K562 (cell line): ENCODE data around the gene TRIP12. TPM values are rescaled to one million over a fixed set of nuclear protein-coding genes. Genes with fewer than 3 reads are reported as not detected.

Experiments used
- CREBBP ChIP-seq: IDR thresholded peaks from one replicate; pipeline ENCODE4 v1.6.1; 2012; ENCODE audit warnings: low read depth, mild to moderate bottlenecking, control low read depth, inconsistent platforms, low read length
- MAFK ChIP-seq: IDR thresholded peaks from 2 replicates; pipeline ENCODE4 v1.6.1; 2011; ENCODE audit warnings: low read length, improper control_type of control experiment
- NR4A1 ChIP-seq, 2 experiments: fragments of 250-450 bp in 1 of 2; fragments of 450-650 bp in 1 of 2; sonication (Bioruptor Pico) in 1 of 2; IDR thresholded peaks; 2 replicates each; pipeline versions ENCODE4 v1.4.0 to v1.6.1; 2016 to 2020; ENCODE audit warnings: mild to moderate bottlenecking in 2 of 2, missing compliant biosample characterization in 1 of 2, missing genetic modification characterization in 1 of 2, moderate library complexity in 1 of 2
- NUFIP1 ChIP-seq: fragments of 450-650 bp; IDR thresholded peaks from 2 replicates; pipeline ENCODE4 v1.6.1; 2018; ENCODE audit not compliant: partially characterized antibody
- OTX1 ChIP-seq: fragments of 450-650 bp; formaldehyde crosslinking; IDR thresholded peaks from 2 replicates; pipeline ENCODE4 v1.4.0; 2022; ENCODE audit warnings: mild to moderate bottlenecking
- POLR2AphosphoS5 ChIP-seq: IDR thresholded peaks from 2 replicates; pipeline ENCODE4 v1.6.1; 2011; ENCODE audit warnings: mild to moderate bottlenecking, low read depth, low read length, moderate library complexity; ENCODE audit not compliant: control insufficient read depth, insufficient read depth
- PTRF ChIP-seq: fragments of 450-650 bp; IDR thresholded peaks from 2 replicates; pipeline ENCODE4 v1.6.1; 2016; ENCODE audit warnings: mild to moderate bottlenecking, missing genetic modification characterization, missing compliant biosample characterization
- SAFB ChIP-seq: fragments of 200-400 bp; formaldehyde crosslinking; IDR thresholded peaks from 2 replicates; pipeline ENCODE4 v1.6.1; 2017; ENCODE audit warnings: low read depth, low read length, borderline replicate concordance
- TBP ChIP-seq: optimal IDR thresholded peaks from 2 replicates; pipeline ENCODE3; 2011; ENCODE audit warnings: low read depth, low read length, improper control_type of control experiment
- TGIF2 ChIP-seq: sonication (generic); formaldehyde crosslinking; IDR thresholded peaks from 2 replicates; pipeline ENCODE4 v1.8.1; 2022; ENCODE audit warnings: mild to moderate bottlenecking, missing genetic modification reagents, moderate library complexity
- TRIM24 ChIP-seq, 2 experiments: fragments of 450-650 bp; IDR thresholded peaks; 2 replicates each; pipeline ENCODE4 v1.6.1; 2016
- ZNF23 ChIP-seq: fragments of 250-450 bp; sonication (Bioruptor Pico); IDR thresholded peaks from 2 replicates; pipeline ENCODE4 v1.4.0; 2020; ENCODE audit warnings: mild to moderate bottlenecking
- ZNF584 ChIP-seq: fragments of 200-800 bp; sonication (Bioruptor generic); IDR thresholded peaks from 2 replicates; pipeline ENCODE4 v1.6.1; 2016; ENCODE audit warnings: low read depth, mild to moderate bottlenecking, missing genetic modification characterization, missing compliant biosample characterization
- polyA plus RNA-seq, 8 experiments: library from polyadenylated mRNA; depleted of rRNA in 4 of 8; stranded (reverse) in 5 of 8; unstranded in 3 of 8; fragments of >200 nt; fragmentation: Nextera tagmentation in 2 of 8; fragmentation: Illumina TruSeq in 1 of 8; extraction: Ambion mirVana in 2 of 8; extraction: Trizol in 1 of 8; gene quantifications; 2 replicates each; pipeline versions ENCODE4 v1.2.1 to v1.2.3, GENCODE V29; 2011 to 2014; ENCODE audit warnings: inconsistent platforms in 1 of 8, missing spikeins in 1 of 8
- total RNA-seq, 7 experiments: library from RNA; depleted of rRNA in 6 of 7; stranded (reverse); fragments of >200 nt in 6 of 7; fragmentation: Illumina TruSeq in 2 of 7; extraction: Trizol in 2 of 7; gene quantifications; 2 replicates each; pipeline versions ENCODE4 v1.2.1 to v1.2.3, GENCODE V29; 2011 to 2021; ENCODE audit warnings: low replicate concordance in 1 of 7
- TF ChIP-seq, protein P1 (sequence below): fragments of 250-450 bp; sonication (Bioruptor Pico); IDR thresholded peaks from 2 replicates; pipeline ENCODE4 v1.8.0; 2021; ENCODE audit warnings: moderate library complexity, mild to moderate bottlenecking, inconsistent platforms
- TF ChIP-seq, protein P2 (sequence below): fragments of 250-450 bp; sonication (Bioruptor Pico); IDR thresholded peaks from 2 replicates; pipeline ENCODE4 v1.8.0; 2022; ENCODE audit warnings: inconsistent platforms
- TF ChIP-seq, protein P3 (sequence below): sonication (generic); formaldehyde crosslinking; IDR thresholded peaks from 2 replicates; pipeline ENCODE4 v1.8.0; 2022; ENCODE audit warnings: missing genetic modification reagents, mild to moderate bottlenecking, borderline replicate concordance
- TF ChIP-seq, protein P4 (sequence below): fragments of 450-650 bp; IDR thresholded peaks from 2 replicates; pipeline ENCODE4 v1.6.1; 2016

Gene TRIP12
- total and polyA plus RNA-seq, 9 of the 15 experiments (the other 6 are each of a cell fraction or from before 2014, with no cell fraction given): 15.2 to 131 (median 80.1) TPM

DNA sequence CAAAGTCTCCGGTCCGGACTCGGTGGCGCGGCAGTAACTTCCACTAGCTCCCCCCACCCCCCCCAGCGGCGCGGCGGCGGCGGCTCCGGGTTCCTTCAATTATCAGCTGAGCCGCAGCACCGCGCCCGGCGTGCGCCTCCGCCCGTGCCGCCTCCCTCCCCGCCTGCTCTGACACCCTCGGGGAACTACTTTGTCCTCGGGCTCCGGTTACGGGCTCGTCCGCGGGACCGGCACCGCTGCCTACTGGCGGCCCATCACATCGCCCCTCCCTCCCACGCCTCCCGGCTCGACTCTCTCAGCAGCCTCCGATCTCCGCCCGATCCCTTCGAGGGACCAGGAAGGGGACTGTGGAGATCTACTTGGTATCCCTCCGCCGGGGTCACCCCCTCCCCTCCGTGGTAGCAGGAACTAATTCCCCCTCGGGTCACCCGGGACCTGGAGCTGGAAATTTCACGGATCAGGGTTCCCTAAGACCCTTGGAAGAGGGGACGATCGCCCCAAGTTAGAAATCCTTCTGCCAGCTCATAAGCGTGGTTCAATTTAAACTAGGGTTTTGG lies at the start of gene TRIP12 (continued):
- TF ChIP-seq, protein P1, sequence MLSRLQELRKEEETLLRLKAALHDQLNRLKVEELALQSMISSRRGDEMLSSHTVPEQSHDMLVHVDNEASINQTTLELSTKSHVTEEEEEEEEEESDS (CRISPR knock-in tag): no peak
- TF ChIP-seq PTRF (no peak), OTX1 (CRISPR knock-in tag) (peak; percentile 10; the same call in 1 of the 2 replicates), POLR2AphosphoS5 (peak; percentile 7), SAFB (no peak), NR4A1 (CRISPR knock-in tag; IDR thresholded peaks at IDR 0.05) (no peak), NR4A1 (tag; IDR thresholded peaks at IDR 0.05) (no peak), NUFIP1 (no peak), ZNF23 (CRISPR knock-in tag) (no peak), TGIF2 (CRISPR knock-in tag) (no peak), MAFK (no peak), TRIM24 (IDR thresholded peaks at IDR 0.05) (no peak), ZNF584 (CRISPR knock-in tag) (no peak), CREBBP (no peak), TBP (peak; percentile 39)
- TF ChIP-seq, protein P2, sequence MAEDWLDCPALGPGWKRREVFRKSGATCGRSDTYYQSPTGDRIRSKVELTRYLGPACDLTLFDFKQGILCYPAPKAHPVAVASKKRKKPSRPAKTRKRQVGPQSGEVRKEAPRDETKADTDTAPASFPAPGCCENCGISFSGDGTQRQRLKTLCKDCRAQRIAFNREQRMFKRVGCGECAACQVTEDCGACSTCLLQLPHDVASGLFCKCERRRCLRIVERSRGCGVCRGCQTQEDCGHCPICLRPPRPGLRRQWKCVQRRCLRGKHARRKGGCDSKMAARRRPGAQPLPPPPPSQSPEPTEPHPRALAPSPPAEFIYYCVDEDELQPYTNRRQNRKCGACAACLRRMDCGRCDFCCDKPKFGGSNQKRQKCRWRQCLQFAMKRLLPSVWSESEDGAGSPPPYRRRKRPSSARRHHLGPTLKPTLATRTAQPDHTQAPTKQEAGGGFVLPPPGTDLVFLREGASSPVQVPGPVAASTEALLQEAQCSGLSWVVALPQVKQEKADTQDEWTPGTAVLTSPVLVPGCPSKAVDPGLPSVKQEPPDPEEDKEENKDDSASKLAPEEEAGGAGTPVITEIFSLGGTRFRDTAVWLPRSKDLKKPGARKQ (CRISPR knock-in tag): no peak
- TF ChIP-seq, protein P3, sequence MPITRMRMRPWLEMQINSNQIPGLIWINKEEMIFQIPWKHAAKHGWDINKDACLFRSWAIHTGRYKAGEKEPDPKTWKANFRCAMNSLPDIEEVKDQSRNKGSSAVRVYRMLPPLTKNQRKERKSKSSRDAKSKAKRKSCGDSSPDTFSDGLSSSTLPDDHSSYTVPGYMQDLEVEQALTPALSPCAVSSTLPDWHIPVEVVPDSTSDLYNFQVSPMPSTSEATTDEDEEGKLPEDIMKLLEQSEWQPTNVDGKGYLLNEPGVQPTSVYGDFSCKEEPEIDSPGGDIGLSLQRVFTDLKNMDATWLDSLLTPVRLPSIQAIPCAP (CRISPR knock-in tag): no peak
- TF ChIP-seq, protein P4, sequence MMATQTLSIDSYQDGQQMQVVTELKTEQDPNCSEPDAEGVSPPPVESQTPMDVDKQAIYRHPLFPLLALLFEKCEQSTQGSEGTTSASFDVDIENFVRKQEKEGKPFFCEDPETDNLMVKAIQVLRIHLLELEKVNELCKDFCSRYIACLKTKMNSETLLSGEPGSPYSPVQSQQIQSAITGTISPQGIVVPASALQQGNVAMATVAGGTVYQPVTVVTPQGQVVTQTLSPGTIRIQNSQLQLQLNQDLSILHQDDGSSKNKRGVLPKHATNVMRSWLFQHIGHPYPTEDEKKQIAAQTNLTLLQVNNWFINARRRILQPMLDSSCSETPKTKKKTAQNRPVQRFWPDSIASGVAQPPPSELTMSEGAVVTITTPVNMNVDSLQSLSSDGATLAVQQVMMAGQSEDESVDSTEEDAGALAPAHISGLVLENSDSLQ: no peak
